HG03342 (cell line): Measurements from ENCODE around the gene LMBR1.

ENCODE experiments used
- ATAC-seq: cut with Tn5 transposase; IDR thresholded peaks from one replicate; pipeline ENCODE4 v1.9.1; 2021; ENCODE audit warnings: mild to moderate bottlenecking, moderate library complexity; ENCODE audit not compliant: unreplicated experiment

The LMBR1 gene

DNA sequence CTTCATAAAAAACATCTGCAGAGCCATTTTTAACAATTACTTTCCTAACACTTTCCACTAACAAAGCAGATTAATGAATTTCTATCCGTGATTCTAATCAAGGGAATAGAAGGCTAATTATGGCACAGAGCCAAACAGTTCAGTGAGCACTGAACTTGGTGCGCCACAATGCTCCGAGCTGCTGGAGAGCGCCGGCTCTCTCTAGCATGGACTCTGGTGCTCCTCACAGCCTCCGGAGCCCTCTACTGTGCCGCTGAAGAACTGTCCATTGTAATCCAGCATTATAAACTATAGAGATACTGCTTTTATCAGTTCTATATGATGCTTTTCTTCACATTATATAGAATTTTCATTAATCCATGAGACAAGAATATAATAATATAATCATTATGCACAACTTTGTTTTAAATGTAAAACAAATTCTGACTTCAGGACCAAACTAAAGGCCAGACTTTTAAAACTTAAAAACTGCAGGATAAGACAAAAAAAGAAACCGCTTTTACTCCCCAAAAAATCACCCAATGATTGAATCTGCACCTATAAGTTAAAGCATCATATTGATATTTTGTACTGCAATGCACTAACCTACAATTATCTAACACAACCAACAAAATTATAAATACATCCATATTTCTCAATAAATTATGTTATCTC lies 128.8 kb downstream of the LMBR1 start:
- ATAC-seq = no peak

DNA sequence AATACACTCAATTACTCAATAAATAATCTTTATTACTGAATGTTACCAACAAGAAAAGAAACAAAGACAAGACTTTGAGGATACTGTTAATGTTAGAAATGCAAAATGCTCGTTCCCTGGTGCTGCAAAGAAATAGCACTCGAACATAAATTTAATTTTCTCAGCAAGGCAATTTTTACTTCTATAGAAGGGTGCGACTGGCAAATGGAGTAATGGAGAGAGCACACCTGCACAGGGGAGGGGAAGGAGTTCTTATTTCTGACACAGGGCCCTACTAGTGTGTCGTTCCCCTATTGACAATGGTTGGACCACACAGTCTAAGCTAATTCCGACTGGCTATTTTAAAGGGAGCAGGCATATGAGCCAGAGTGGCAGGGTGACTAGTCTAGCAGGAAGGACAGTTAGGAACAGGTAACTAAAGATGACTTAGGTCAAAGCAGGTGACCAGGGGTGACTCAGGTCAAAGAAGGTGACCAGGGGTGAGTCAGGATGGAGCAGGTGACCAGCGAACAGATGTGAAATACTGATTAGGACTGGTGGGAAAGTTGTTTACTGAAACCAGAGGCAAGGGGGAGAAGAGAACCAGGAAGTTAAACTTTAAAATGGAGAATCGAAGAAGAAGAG lies 133.3 kb downstream of the LMBR1 start:
- no peak for ATAC-seq

GRCh38 chr7:156759143-156759542 lies 133.8 kb downstream of the LMBR1 start:
- ATAC-seq = no peak

DNA sequence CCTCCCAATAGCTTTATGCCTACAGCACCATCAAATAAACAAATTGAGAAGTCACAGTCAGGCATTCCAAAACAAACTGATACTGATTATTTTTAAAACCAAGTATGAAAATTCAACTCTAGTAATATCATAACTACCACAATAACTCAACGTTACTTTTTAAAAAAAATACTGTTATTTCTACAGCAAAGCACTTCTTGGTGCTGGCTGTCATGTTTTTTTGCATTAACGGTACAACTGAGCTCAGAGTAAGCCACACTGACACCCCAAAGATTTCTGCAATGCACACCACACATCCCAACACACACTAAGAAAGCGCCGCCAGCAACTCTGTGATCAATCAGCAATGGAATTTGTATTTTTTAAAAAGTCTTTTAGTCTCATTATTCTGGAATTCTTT lies 138.8 kb downstream of the LMBR1 start:
- no peak for ATAC-seq

- ATAC-seq = no peak
These were observed 139.4 kb downstream of the LMBR1 start for GRCh38 chr7:156753630-156754029.

GRCh38 chr7:156753229-156753560 lies 139.8 kb downstream of the LMBR1 start:
- ATAC-seq = no peak

DNA sequence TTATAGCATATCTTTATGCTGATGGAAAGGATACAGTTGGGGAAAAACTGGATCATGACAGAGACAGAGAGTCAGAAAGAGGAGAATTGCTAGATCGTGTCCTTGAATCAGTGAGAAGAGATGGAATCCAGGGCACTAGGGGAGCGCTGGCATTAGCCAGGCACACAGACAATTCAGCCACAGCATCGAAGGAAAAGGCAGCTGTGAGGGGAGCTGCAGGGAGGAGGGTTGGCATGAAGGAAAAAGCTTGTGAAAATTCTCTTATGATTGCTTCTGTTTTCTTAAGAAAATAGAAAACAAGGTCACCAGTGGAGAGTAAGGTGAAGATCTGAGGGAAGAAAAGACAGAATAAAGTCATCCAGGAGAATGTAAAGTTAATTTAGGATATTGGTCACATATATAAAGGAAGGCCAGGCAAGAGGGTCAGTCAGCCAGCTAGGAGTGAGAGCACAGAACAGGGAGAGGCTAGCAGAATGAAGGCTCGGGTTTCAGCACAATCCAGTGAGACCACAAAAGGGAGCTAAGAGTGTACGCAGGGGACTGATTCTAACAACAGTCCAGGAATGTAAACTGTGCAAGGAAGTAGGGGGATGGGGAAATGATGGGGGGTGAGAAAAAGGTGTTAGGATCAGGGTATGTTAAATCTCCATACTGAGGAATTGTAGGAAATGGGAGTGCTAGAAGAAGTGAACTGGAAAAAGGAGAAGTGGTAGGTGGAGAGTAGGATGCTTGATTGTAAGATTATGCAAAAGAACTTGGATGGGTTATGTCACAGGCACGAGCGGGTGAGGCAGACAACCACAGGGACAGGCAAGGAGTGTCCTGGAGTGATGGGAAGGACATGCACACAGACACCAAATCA lies 140.4 kb downstream of the LMBR1 start:
- ATAC-seq = no peak

- no peak for ATAC-seq
These were observed 141.7 kb downstream of the LMBR1 start for GRCh38 chr7:156751319-156751718.

- ATAC-seq = no peak
These were observed 145.3 kb downstream of the LMBR1 start for GRCh38 chr7:156747718-156748117.

- ATAC-seq = no peak
These were observed 146.1 kb downstream of the LMBR1 start for GRCh38 chr7:156746891-156747290.

DNA sequence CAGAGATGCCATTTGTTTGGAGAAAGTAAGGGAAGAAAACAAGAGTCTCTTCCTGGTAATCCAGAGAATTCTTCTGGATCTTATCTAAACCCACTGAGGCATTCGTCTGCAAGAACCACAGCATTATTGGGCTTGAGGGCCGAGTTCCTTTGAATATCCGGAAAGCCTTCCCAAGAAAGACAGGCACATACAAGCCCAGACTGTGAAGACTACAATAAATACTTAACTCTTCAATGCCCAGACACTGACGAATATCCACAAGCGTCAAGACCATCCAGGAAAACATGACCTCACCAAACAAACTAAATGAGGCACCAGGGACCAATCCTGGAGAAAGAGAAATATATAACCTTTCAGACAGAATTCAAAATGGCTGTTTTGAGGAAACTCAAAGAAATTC lies 153.4 kb downstream of the LMBR1 start:
- no peak for ATAC-seq

- no peak for ATAC-seq
These were observed 157.1 kb downstream of the LMBR1 start for GRCh38 chr7:156735851-156736250.

DNA sequence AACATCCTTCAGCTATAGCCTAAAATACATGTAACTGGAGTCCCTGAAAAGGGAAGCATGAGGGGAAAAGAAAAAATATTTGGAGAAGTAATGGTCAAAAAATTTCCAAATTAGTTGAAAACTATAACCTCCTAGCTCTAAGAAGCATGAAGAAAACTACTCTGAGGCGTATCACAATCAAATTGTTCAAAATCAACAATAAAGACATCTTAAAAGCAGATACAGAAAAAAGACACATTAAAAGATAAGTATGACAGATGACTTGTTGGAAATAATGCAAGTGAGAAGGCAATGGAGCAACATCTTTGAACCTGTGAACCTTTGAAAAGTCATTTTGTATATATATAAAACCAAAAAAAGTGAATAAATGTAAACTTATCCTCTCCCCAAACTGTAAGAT lies 159.3 kb downstream of the LMBR1 start:
- ATAC-seq = no peak

GRCh38 chr7:156732091-156732625 lies 160.8 kb downstream of the LMBR1 start:
- ATAC-seq = no peak

GRCh38 chr7:156731651-156732050 lies 161.3 kb downstream of the LMBR1 start:
- ATAC-seq = no peak

DNA sequence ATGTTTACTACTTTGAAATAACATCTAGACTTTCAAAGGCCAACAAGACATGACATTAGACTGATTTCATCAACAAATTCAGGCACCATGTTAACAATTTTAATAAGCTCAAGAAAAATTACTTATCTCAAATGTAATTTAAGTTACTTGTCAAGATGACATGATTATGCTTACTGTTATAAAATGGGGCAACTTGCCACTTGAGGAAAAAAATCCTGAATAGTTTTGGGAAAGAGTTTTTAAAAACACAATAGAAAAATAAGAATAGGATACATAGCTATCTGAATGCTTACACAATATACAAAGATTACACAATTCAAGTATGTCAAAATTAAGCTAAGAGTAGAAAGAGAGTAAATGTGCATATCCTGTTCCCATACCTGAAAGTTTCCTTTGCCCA lies 167.0 kb downstream of the LMBR1 start:
- no peak for ATAC-seq

DNA sequence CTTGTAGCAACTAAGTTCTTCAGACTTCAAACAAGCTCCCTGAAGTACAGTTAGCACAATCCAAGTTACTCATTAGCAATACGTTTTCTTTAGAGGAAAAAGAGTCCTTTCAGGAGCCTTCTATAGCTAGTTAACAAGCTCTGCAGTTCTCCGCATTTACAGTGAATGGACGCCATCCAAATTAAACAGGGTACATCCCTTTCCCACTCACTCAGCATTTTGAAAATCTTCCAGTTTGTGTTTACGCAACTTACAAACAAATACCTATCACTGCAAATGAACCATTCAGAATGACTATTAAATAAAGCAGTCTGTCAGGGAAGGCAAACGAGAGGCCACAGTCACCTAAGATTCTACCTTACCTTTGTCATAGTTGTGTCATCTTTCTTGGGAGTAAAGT lies 167.9 kb downstream of the LMBR1 start:
- no peak for ATAC-seq

GRCh38 chr7:156722043-156722826 lies 170.7 kb downstream of the LMBR1 start:
- no peak for ATAC-seq

DNA sequence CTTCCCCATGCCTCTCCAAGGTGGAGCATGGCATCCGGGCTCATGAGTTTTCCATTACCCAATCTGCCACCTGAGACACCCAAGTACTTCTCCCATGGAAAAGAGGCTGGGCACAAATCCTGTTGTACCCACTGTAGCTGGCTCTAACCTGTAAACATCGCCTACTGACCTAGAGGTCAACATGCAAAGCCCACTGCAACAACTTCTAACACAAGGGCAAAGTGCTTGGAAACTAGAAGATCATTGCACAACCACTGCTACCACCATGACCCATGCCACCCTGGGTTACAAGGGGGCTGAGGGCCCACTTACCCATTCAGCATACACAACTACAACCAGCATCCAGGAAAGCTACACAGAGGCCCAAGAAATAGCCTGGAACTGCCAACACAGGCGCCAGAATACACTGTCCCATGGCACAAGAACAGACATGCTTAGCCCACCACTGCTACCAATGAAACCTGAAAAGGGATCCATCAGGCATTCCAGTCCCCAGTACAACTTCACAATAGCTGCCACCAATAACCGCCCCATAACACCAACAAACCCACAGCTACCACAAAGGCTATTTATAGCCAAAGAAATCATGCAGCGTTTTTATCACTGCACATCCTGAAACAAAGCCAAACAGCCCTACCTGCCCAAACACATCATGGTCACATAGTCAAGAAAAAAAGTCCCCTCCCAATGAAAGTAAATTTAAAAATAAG lies 189.1 kb downstream of the LMBR1 start:
- ATAC-seq = no peak

DNA sequence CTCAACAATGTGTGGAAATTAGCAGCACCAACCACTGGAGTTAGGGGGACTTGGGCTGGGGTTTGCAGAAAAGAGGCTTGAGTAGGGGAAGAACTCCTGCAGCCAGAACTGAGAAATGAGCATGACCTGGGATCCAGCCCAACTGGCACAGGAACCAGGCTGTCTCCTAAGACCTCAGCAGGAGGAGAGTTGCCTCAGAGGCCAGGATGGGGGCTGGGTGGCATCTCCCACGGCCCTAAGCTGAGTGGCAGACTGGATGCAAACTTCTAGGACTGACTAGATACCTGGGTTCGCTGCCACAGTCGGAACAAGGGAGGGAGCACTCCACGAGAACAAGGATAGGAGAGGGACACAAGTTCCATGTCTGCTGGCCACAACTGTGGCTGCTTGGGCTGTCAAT lies 189.8 kb downstream of the LMBR1 start:
- ATAC-seq = no peak
